ENCODE results near the gene RIMS4. TPM values are rescaled to one million over a fixed set of nuclear protein-coding genes. Genes with fewer than 3 reads are reported as not detected.

Gene RIMS4
- total and polyA plus RNA-seq, 2 of the 8 experiments (the other 6 are each of a cell fraction or from before 2014, with no cell fraction given): 13.3 to 44.2 TPM

DNA sequence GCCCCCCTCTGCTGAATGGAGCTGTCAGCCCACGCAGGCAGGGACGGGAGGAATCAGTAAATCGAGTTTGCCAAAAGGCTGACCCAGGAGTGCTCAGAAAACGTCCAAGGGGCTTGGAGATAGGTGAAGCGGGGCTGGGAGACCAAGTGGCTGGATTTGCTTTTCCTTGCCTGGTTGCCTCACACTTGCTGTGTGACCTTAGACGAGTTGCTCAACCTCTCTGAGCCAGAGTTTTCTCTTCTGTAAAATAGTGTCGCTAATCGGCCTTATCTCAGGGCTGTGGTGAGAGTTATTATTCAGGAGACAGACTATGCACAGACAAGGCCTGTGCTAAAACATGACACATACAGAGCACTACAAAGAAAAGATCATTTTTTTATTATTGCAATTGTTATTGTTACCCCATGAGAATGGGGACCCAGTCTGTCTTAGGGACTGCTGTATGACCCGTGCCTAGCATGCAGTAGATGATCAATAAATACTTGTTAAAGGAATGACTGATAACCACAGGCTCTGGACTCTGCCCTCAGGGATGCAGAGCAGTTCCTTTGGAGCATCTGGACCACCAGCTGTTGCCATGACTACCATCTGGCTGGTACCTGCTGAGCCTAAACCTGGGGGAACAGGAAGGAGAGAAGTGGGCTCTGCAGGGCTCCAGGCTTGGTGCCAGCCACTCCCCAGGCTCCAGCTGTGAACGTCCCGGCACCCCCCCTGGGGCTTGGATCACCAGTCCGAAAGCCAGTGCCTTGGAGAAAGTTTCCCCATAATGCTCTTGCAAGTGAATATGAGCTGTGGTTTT lies 63.8 kb downstream of the RIMS4 start:
- H3K79me1 ChIP-seq (ENCODE audit: low read depth, low read length): no peaks in the 10 kb centered on the region
- no peak for DNase-seq (ENCODE audit: low read depth in 1 of 2, low spot score in 2 of 2)
- H3K4me3 ChIP-seq (ENCODE audit: extremely low read depth in 1 of 4, insufficient read depth in 2 of 4, low read depth in 3 of 4, low read length in 4 of 4): peak overlapping the region; percentile 32 to 71 (median 42)
- no peak overlapping the region for H3K9ac ChIP-seq (replicated peaks in 1 of 4; ENCODE audit: extremely low read depth in 1 of 4, low read depth in 3 of 4, low read length in 3 of 4)
- H3K4me2 ChIP-seq (ENCODE audit: insufficient read depth in 1 of 2, low read depth in 2 of 2, low read length in 2 of 2): peak overlapping the region; percentile 86 to 95
- H2BK5ac ChIP-seq (ENCODE audit: low read depth, low read length): no peak overlapping the region
- ChIA-PET CTCF (ENCODE audit: partially characterized antibody) (interaction anchor here (0.6 to 15.1 kb wide), 30 partner anchors 8 to 164 kb away, joined by 3 to 256 read pairs (median 5); no protein-coding TSS in a partner anchor), POLR2A (ENCODE audit: partially characterized antibody) (interaction anchor here (0.7 to 1.4 kb wide), 7 partner anchors 8 to 139 kb away, joined by 3 to 6 read pairs (median 3); partner anchors contain the start of gene YWHAB)
- H4K8ac ChIP-seq (ENCODE audit: extremely low read depth, insufficient read depth, low read length): peak overlapping the region; percentile 92
- peaks cover 0 to 7% (median 3%) of the 10 kb centered on the region in 4 experiments; a peak in 4 of 7 replicates for H3K4me1 ChIP-seq (replicated peaks in 1 of 4; ENCODE audit: control insufficient read depth in 3 of 4, insufficient read depth in 4 of 4, low read length in 3 of 4)
- H3K27ac ChIP-seq (ENCODE audit: low read depth, low read length): no peak overlapping the region
- FAIRE-seq: no peak
- no peaks in the 10 kb centered on the region for H3K36me3 ChIP-seq (ENCODE audit: control insufficient read depth in 2 of 4, insufficient read depth in 4 of 4, low read length in 3 of 4)
- no peaks in the 10 kb centered on the region for H3K9me3 ChIP-seq (ENCODE audit: insufficient read depth in 2 of 2, low read depth in 1 of 2, low read length in 1 of 2)
- peaks cover 11% of the 10 kb centered on the region; the same call in 1 of the 2 replicates for H3K23me2 ChIP-seq (ENCODE audit: low read depth, low read length)
- H2BK20ac ChIP-seq (ENCODE audit: low read length): 0 out of 2 replicates have a peak overlapping the region, but pooled peaks have one; percentile 21
- no peak overlapping the region for H2BK120ac ChIP-seq (replicated peaks; ENCODE audit: low read depth, low read length)
- TF ChIP-seq ASH2L (IDR thresholded peaks at IDR 0.05; ENCODE audit: low read length) (no peak), CEBPB (IDR thresholded peaks at IDR 0.05; ENCODE audit: low read depth, low read length) (0 out of 2 replicates have a peak, but pooled peaks have one; percentile 2), RAD21 (IDR thresholded peaks at IDR 0.05 in 1 of 2, conservative IDR thresholded peaks at IDR 0.05 in 1 of 2; ENCODE audit: low read depth in 2 of 2, low read length in 2 of 2) (no peak), EZH2 (IDR thresholded peaks at IDR 0.05; ENCODE audit: low read depth, low read length, severe bottlenecking) (peak; percentile 42), KDM1A (IDR thresholded peaks at IDR 0.05; ENCODE audit: borderline replicate concordance, low read length) (peak; percentile 99), RNF2 (IDR thresholded peaks at IDR 0.05; ENCODE audit: borderline replicate concordance, low read depth, low read length, missing control alignments, poor library complexity, severe bottlenecking) (no peak), HDAC2 (IDR thresholded peaks at IDR 0.05; ENCODE audit: borderline replicate concordance in 1 of 2, low read depth in 2 of 2, low read length in 2 of 2) (peak in 1 of 2 experiments; percentile 94; a peak in 1 of 4 replicates), RFX5 (IDR thresholded peaks at IDR 0.05; ENCODE audit: borderline replicate concordance, low read depth, low read length) (no peak)
- H3K14ac ChIP-seq (ENCODE audit: insufficient read length): no peak overlapping the region
- H2AK5ac ChIP-seq (ENCODE audit: low read depth, low read length): no peak overlapping the region; the same call in 1 of the 2 replicates
- no peaks in the 10 kb centered on the region for H4K20me1 ChIP-seq (replicated peaks in 1 of 2; ENCODE audit: control insufficient read depth in 1 of 2, insufficient read depth in 2 of 2, low read length in 2 of 2)
- peak overlapping the region; percentile 92; the same call in 1 of the 2 replicates for H3K18ac ChIP-seq (ENCODE audit: extremely low read depth, low read length)
- peaks cover 2 to 40% (median 25%) of the 10 kb centered on the region in 4 experiments for H3K27me3 ChIP-seq (replicated peaks in 1 of 4; ENCODE audit: control insufficient read depth in 3 of 4, extremely low read depth in 1 of 4, insufficient read depth in 3 of 4, low read length in 3 of 4)
- H3K56ac ChIP-seq (replicated peaks; ENCODE audit: insufficient read length, low read depth, low read length): no peak overlapping the region
- H2BK15ac ChIP-seq (ENCODE audit: low read length): no peak overlapping the region
- no peak overlapping the region for H4K91ac ChIP-seq (replicated peaks; ENCODE audit: insufficient read length, low read length)
- H2BK12ac ChIP-seq (ENCODE audit: low read depth, low read length): peak overlapping the region; percentile 50
- no peak overlapping the region for H3K23ac ChIP-seq (ENCODE audit: insufficient read length)
- H3K4ac ChIP-seq (replicated peaks; ENCODE audit: insufficient read length, low read depth, low read length): peak overlapping the region; percentile 93
- 48% methylated on average over 12 of the region's 12 CpGs; no CpG with 5 or more reads in 1 of the 2 experiments for WGBS, 2 experiments (ENCODE audit: extremely low coverage in 1 of 2, insufficient coverage in 1 of 2, insufficient read length in 1 of 2, insufficient replicate concordance in 2 of 2, low coverage in 1 of 2, low lambda C conversion rate in 2 of 2, missing lambda C conversion rate in 1 of 2)
- peak overlapping the region; percentile 28; the same call in 1 of the 2 replicates for H2AFZ ChIP-seq (ENCODE audit: low read length)
- H3K79me2 ChIP-seq (ENCODE audit: control insufficient read depth in 1 of 2, insufficient read depth in 2 of 2, low read length in 2 of 2): no peaks in the 10 kb centered on the region
- H4K5ac ChIP-seq (ENCODE audit: insufficient read length, low read depth, low read length): no peak overlapping the region

All from H1 (cell line).